Measurements from ENCODE around the gene UBA1.
"Not testable (repeated sequence)": the region's sequence is repeated elsewhere in the genome, so short reads cannot be mapped to it uniquely, and the experiment has no call there.

UBA1 gene

DNA sequence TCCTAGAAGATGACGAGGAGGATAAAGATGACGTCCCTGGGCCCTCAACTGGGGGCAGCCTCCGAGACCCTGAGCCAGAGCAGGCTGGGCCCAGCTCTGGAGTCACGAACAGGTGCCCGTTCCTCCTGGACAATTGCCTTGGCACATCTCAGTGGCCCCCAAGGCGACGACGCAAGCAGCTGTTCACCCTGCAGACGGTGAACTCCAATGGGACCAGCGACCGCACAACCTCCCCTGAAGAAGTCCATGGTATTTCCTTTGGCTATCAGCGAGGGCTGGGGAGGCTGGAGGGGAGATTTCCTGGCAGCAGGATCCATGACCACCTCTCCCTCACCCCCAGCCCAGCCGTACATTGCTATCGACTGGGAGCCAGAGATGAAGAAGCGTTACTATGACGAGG, 51.0 kb downstream of the UBA1 start:
- TF ChIP-seq, protein P1, sequence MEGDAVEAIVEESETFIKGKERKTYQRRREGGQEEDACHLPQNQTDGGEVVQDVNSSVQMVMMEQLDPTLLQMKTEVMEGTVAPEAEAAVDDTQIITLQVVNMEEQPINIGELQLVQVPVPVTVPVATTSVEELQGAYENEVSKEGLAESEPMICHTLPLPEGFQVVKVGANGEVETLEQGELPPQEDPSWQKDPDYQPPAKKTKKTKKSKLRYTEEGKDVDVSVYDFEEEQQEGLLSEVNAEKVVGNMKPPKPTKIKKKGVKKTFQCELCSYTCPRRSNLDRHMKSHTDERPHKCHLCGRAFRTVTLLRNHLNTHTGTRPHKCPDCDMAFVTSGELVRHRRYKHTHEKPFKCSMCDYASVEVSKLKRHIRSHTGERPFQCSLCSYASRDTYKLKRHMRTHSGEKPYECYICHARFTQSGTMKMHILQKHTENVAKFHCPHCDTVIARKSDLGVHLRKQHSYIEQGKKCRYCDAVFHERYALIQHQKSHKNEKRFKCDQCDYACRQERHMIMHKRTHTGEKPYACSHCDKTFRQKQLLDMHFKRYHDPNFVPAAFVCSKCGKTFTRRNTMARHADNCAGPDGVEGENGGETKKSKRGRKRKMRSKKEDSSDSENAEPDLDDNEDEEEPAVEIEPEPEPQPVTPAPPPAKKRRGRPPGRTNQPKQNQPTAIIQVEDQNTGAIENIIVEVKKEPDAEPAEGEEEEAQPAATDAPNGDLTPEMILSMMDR (IDR thresholded peaks at IDR 0.05; ENCODE audit: control extremely low read depth, extremely low read depth, low read depth, missing control alignments): no peak
- ChIA-PET CTCF (interaction anchor here (1.4 kb wide), 1 partner anchor 8 kb away, joined by 3 read pairs; no protein-coding TSS in a partner anchor), POLR2A (interaction anchor here (0.6 kb wide), 1 partner anchor 16 kb away, joined by 3 read pairs; no protein-coding TSS in a partner anchor)

DNA sequence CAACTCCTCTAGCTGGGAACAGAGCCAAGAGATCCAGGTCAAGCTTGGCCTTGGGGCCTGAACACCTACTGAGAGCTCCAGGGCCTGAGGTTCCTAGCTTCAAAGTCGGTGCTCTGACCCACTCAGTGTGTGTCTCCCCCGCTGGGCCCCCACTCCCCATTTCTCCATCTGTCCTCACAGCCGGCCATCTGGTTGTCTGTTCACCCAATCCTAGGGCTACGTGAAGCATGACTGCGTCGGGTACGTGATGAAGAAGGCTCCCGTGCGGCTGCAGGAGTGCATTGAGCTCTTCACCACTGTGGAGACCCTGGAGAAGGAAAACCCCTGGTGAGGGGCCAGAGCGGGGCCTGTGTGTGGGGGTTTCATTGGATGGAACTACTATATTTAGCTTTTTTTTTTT, 51.5 kb downstream of the UBA1 start:
- ChIA-PET POLR2A (interaction anchor here (0.6 kb wide), 1 partner anchor 17 kb away, joined by 3 read pairs; no protein-coding TSS in a partner anchor), CTCF (interaction anchor here (1.4 kb wide), 1 partner anchor 9 kb away, joined by 3 read pairs; no protein-coding TSS in a partner anchor)
- no peak for DNase-seq (ENCODE audit: extremely low spot score)
- TF ChIP-seq, protein P1 (IDR thresholded peaks at IDR 0.05; ENCODE audit: control extremely low read depth, extremely low read depth, low read depth, missing control alignments): no peak

More for the DNA sequence above, 51.0 kb downstream of the UBA1 start:
- no peak for DNase-seq (ENCODE audit: extremely low spot score)

DNA sequence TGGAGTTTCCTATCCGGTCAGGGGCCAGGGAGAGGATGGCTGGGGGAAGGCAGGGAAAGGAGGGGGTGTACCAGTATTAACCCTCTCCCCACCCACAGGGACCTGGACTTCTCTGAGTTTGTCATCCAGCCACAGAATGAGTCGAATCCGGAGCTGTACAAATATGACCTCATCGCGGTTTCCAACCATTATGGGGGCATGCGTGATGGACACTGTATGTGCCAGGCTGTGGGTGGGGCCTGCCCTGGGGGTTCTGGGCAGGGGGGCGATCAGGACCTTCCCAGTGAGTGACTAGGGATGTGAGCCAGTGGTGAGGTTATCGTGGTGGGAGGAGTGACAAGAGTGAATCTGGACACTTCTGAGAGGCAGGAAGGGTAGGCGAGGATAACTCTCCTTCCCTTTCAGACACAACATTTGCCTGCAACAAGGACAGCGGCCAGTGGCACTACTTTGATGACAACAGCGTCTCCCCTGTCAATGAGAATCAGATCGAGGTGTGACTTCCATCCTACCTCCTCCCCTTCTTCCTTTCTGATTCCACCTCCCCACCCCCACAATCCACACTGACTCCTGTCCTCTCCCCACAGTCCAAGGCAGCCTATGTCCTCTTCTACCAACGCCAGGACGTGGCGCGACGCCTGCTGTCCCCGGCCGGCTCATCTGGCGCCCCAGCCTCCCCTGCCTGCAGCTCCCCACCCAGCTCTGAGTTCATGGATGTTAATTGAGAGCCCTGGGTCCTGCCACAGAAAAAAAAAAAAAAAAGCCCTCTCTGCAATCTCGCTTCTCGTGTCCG, 53.8 kb downstream of the UBA1 start:
- POLR2A ChIA-PET: no interaction called here

DNA sequence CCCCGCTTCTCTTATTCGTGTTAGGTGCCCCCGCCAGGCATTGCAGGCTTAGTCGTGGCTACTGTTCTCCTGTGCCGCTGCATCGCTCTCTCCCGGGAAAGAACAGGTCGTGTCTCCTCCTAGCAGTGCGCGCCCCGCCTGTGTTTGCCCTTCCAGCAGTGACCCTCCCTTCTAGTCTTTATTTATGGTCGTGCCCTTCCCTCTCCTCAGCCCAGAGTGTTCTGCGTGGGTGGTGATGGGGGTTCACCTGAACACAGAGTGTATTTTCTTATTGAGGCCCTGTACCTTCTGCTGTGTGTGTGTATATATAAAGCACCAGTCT, 54.3 kb downstream of the UBA1 start:
- ChIA-PET POLR2A (no interaction called here), CTCF (no interaction called here)
- no peak for DNase-seq (ENCODE audit: extremely low spot score)
- TF ChIP-seq, protein P1 (IDR thresholded peaks at IDR 0.05; ENCODE audit: control extremely low read depth, extremely low read depth, low read depth, missing control alignments): no peak

More for the DNA sequence above, 53.8 kb downstream of the UBA1 start:
- CTCF ChIA-PET: no interaction called here
- TF ChIP-seq, protein P1 (IDR thresholded peaks at IDR 0.05; ENCODE audit: control extremely low read depth, extremely low read depth, low read depth, missing control alignments): no peak
- DNase-seq (ENCODE audit: extremely low spot score): no peak

DNA sequence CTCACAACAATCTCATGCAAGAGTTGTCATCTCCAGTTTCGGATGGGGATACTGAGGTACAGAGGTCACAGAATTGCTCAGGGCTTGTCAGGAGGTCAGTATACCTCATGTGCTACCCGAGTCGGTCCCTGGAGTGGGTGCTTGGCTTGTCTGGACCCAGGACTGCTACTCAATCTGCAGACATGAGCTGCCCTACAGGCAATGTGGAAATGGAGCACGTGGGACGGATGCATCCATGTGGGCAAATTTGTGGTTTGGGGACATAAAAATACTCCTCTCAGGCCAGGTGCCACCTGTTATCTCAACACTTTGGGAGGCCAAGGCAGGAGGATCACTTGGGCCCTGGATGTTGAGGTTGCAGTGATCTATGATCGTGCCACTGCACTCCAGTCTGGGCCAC, 54.9 kb downstream of the UBA1 start:
- no peak for DNase-seq (ENCODE audit: extremely low spot score)
- ChIA-PET POLR2A (no interaction called here), CTCF (no interaction called here)
- TF ChIP-seq, protein P1 (IDR thresholded peaks at IDR 0.05; ENCODE audit: control extremely low read depth, extremely low read depth, low read depth, missing control alignments): no peak

DNA sequence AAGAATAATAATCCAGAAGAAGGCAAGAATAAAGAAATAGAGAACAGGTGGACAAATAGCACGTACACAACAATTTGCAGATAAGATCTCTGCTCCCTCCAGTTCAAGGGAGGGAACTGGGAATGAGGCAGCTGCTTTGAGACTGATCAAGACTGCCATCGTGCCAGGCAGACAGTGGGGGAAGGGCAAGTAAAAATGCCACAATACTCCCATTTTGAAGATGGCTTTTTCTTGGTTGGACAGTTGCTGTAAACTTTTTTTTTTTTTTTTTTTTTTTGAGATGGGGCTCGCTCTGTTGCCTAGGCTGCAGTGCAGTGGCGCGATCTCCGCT, 56.4 kb downstream of the UBA1 start:
- ChIA-PET POLR2A (no interaction called here), CTCF (no interaction called here)
- TF ChIP-seq, protein P1 (IDR thresholded peaks at IDR 0.05; ENCODE audit: control extremely low read depth, extremely low read depth, low read depth, missing control alignments): no peak
- DNase-seq (ENCODE audit: extremely low spot score): no peak

DNA sequence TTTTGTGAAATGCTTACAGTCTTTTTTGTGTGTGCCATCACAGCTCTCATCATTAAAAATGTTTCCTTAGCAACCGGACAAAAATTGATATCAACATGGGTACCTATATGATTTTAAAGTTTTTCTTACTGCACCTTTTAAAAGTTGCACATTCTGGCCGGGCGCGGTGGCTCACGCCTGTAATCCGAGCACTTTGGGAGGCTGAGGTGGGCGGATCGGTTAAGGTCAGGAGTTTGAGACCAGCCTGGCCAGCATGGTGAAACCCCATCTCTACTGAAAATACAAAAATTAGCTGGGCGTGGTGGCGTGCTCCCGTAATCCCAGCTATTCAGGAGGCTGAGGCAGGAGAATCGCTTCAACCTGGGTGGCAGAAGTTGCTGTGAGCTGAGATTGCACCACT, 64.0 kb downstream of the UBA1 start:
- POLR2A ChIA-PET; DNase-seq (ENCODE audit: extremely low spot score): not testable (repeated sequence)
- CTCF ChIA-PET: interaction anchor here (1.3 kb wide), 1 partner anchor 127 kb away, joined by 3 read pairs; no protein-coding TSS in a partner anchor

Measured in GM10248 (cell line).